GM18870 (cell line): Measurements from ENCODE around the gene MGA.

Experiments
- ATAC-seq: cut with Tn5 transposase; IDR thresholded peaks from one replicate; pipeline ENCODE4 v1.9.1; 2021; ENCODE audit warnings: moderate library complexity; ENCODE audit not compliant: unreplicated experiment

Gene MGA

GRCh38 chr15:41780266-41780665, 120.1 kb downstream of the MGA start:
- ATAC-seq: no peak

GRCh38 chr15:41780727-41781126, 120.5 kb downstream of the MGA start:
- ATAC-seq: no peak

GRCh38 chr15:41782371-41783282, 122.4 kb downstream of the MGA start:
- no peak for ATAC-seq

- ATAC-seq: no peak
Observed at GRCh38 chr15:41783296-41783695, 123.1 kb downstream of the MGA start.

GRCh38 chr15:41788262-41788661, 128.1 kb downstream of the MGA start:
- ATAC-seq: no peak

GRCh38 chr15:41789236-41789635, 129.0 kb downstream of the MGA start:
- no peak for ATAC-seq

- ATAC-seq: no peak
Observed at GRCh38 chr15:41789662-41790061, 129.5 kb downstream of the MGA start.

- ATAC-seq: no peak
Observed at GRCh38 chr15:41790169-41790568, 130.0 kb downstream of the MGA start.

GRCh38 chr15:41790756-41791546, 130.7 kb downstream of the MGA start:
- no peak for ATAC-seq

GRCh38 chr15:41791547-41791937, 131.3 kb downstream of the MGA start:
- no peak for ATAC-seq

- ATAC-seq: no peak
Observed at GRCh38 chr15:41792000-41792637, 131.9 kb downstream of the MGA start.

- no peak for ATAC-seq
Observed at GRCh38 chr15:41794081-41794480, 133.9 kb downstream of the MGA start.

- ATAC-seq: no peak
Observed at GRCh38 chr15:41795996-41796856, 136.0 kb downstream of the MGA start.

- no peak for ATAC-seq
Observed at GRCh38 chr15:41797201-41797944, 137.2 kb downstream of the MGA start.

- ATAC-seq: peak; percentile 34
Observed at GRCh38 chr15:41798607-41799487, 138.6 kb downstream of the MGA start.

- no peak for ATAC-seq
Observed at GRCh38 chr15:41799488-41799805, 139.2 kb downstream of the MGA start.

- no peak for ATAC-seq
Observed at GRCh38 chr15:41801185-41801584, 141.0 kb downstream of the MGA start.

- ATAC-seq: no peak
Observed at GRCh38 chr15:41801850-41802455, 141.7 kb downstream of the MGA start.

GRCh38 chr15:41804361-41804760, 144.2 kb downstream of the MGA start:
- no peak for ATAC-seq
